K562 (cell line): ENCODE data around the gene CABP7. TPM values are rescaled to one million over a fixed set of nuclear protein-coding genes. Genes with fewer than 3 reads are reported as not detected.

Experiments
- ATAC-seq: fragments of 200-7000 bp; cut with Tn5 transposase; 3 replicates; pipeline ENCODE4 v1.9.1; 2020; ENCODE audit warnings: moderate library complexity
- BruUV-seq: library from RNA; stranded (reverse); fragments of 400-500 nt; replicated peaks from 2 replicates; lab custom pipeline; 2021; lab: Mats Ljungman, UMichigan
- CTCF ChIA-PET: fragments of 300-600 bp; formaldehyde crosslinking; extraction: SDS; loops from one replicate; lab custom pipeline; 2021; ENCODE audit warnings: low intra/inter-chr PET ratio; lab: Yijun Ruan, JAX
- POLR2A ChIA-PET: fragments of 300-600, 350-650 bp; sonication (Branson Sonifier 250); formaldehyde crosslinking; extraction: SDS; loops from one replicate; lab custom pipeline; 2021; ENCODE audit warnings: antibody characterized with exemption, inconsistent platforms; lab: Yijun Ruan, JAX
- DNase-seq, 4 experiments: peaks; one replicate each; pipeline versions ENCODE4 v3.0.0 to v3.0.0-alpha.2; 2011 to 2018; ENCODE audit warnings: low spot score in 3 of 4, mixed read lengths in 3 of 4; ENCODE audit errors: extremely low read depth in 1 of 4
- FAIRE-seq: peaks from 2 replicates; lab custom pipeline; 2011; peaks lifted over from hg19 to GRCh38; lab: Jason Lieb, UNC
- H2AFZ ChIP-seq: 2 replicates; pipeline ENCODE4 v1.6.0; 2011; ENCODE audit warnings: low read depth, low read length, control low read depth, inconsistent platforms
- H3K27ac ChIP-seq: fragments of 200-600 bp; 3 replicates; pipeline ENCODE4 v1.8.0; 2011; ENCODE audit warnings: low read depth, mild to moderate bottlenecking, control low read depth, inconsistent platforms, low read length, moderate library complexity, mixed read lengths; ENCODE audit errors: extremely low read depth
- H3K27me3 ChIP-seq, 2 experiments: fragments of 300-600 bp in 1 of 2; 2 replicates in 1 of 2; 3 replicates in 1 of 2; pipeline versions ENCODE4 v1.6.0 to v1.8.0; 2011; ENCODE audit warnings: inconsistent platforms in 2 of 2, low read length in 2 of 2, mild to moderate bottlenecking in 1 of 2, mixed read lengths in 1 of 2, moderate library complexity in 1 of 2; ENCODE audit not compliant: control insufficient read depth in 2 of 2, insufficient read depth in 2 of 2
- H3K36me3 ChIP-seq: fragments of 300-600 bp; 3 replicates; pipeline ENCODE4 v1.8.0; 2011; ENCODE audit warnings: mild to moderate bottlenecking, low read length, inconsistent platforms; ENCODE audit not compliant: control insufficient read depth, insufficient read depth
- H3K4me1 ChIP-seq, 2 experiments: fragments of 200-600 bp in 1 of 2; replicated peaks in 1 of 2; 2 replicates in 1 of 2; 3 replicates in 1 of 2; pipeline versions ENCODE4 v1.5.1 to v1.8.0; 2011; ENCODE audit warnings: inconsistent platforms in 2 of 2, low read length in 2 of 2, mild to moderate bottlenecking in 1 of 2, mixed read lengths in 1 of 2, moderate library complexity in 1 of 2; ENCODE audit not compliant: control insufficient read depth in 2 of 2, insufficient read depth in 2 of 2
- H3K4me2 ChIP-seq: 2 replicates; pipeline ENCODE4 v1.6.1; 2011; ENCODE audit warnings: low read length, control low read depth, inconsistent platforms, mixed read lengths; ENCODE audit not compliant: insufficient read depth
- H3K4me3 ChIP-seq: fragments of 200-600 bp; sonication (generic), shearing (Covaris generic); 2 replicates; pipeline ENCODE4 v1.5.1; 2016; ENCODE audit warnings: control low read depth, inconsistent platforms
- H3K79me2 ChIP-seq: fragments of 200-600 bp; 3 replicates; pipeline ENCODE4 v1.8.0; 2011; ENCODE audit warnings: low read length, inconsistent platforms; ENCODE audit not compliant: control insufficient read depth, insufficient read depth
- H3K9ac ChIP-seq, 2 experiments: 2 replicates each; pipeline versions ENCODE4 v1.6.0 to v1.6.1; 2011; ENCODE audit warnings: low read depth in 2 of 2, low read length in 2 of 2, control low read depth in 1 of 2, inconsistent platforms in 1 of 2, mild to moderate bottlenecking in 1 of 2, mixed read lengths in 1 of 2; ENCODE audit not compliant: insufficient read depth in 1 of 2
- H3K9me1 ChIP-seq: one replicate; pipeline ENCODE4 v1.6.0; 2011; ENCODE audit warnings: inconsistent platforms, mild to moderate bottlenecking, low read length, moderate library complexity; ENCODE audit not compliant: control insufficient read depth, insufficient read depth
- H3K9me3 ChIP-seq: replicated peaks from 2 replicates; pipeline ENCODE4 v1.5.1; 2011; ENCODE audit warnings: low read depth, low read length, inconsistent platforms; ENCODE audit not compliant: control insufficient read depth, insufficient read depth
- H4K20me1 ChIP-seq: replicated peaks from 2 replicates; pipeline ENCODE4 v1.6.1; 2011; ENCODE audit warnings: low read length, inconsistent platforms, mixed read lengths; ENCODE audit not compliant: control insufficient read depth, insufficient read depth
- BACH1 ChIP-seq: fragments of 200-800 bp; sonication (Bioruptor generic); IDR thresholded peaks from 2 replicates; pipeline ENCODE4 v1.6.1; 2016; ENCODE audit warnings: missing genetic modification characterization, missing compliant biosample characterization
- E2F3 ChIP-seq: fragments of 250-450 bp; sonication (Bioruptor Pico); IDR thresholded peaks from 2 replicates; pipeline ENCODE4 v1.4.0; 2020; ENCODE audit warnings: mild to moderate bottlenecking
- FIP1L1 ChIP-seq: fragments of 200-400 bp; formaldehyde crosslinking; IDR thresholded peaks from 2 replicates; pipeline ENCODE4 v1.6.1; 2018; ENCODE audit warnings: mild to moderate bottlenecking, low read depth, low read length; ENCODE audit not compliant: poor library complexity, severe bottlenecking
- LCOR ChIP-seq: sonication (generic); formaldehyde crosslinking; IDR thresholded peaks from 2 replicates; pipeline ENCODE4 v1.8.0; 2022; ENCODE audit warnings: mild to moderate bottlenecking, missing genetic modification reagents
- RB1 ChIP-seq: fragments of 450-650 bp; IDR thresholded peaks from 2 replicates; pipeline ENCODE4 v1.6.1; 2017; ENCODE audit warnings: low read depth, mild to moderate bottlenecking
- RBFOX2 ChIP-seq: fragments of 200-400 bp; formaldehyde crosslinking; IDR thresholded peaks from 2 replicates; pipeline ENCODE4 v1.6.1; 2017; ENCODE audit warnings: low read depth, mild to moderate bottlenecking, low read length, moderate library complexity
- RBM14 ChIP-seq: fragments of 200-400 bp; formaldehyde crosslinking; IDR thresholded peaks from 2 replicates; pipeline ENCODE4 v1.6.1; 2018; ENCODE audit warnings: low read depth, mild to moderate bottlenecking, low read length, moderate library complexity, borderline replicate concordance; ENCODE audit not compliant: insufficient read depth
- RBM34 ChIP-seq: fragments of 200-400 bp; formaldehyde crosslinking; IDR thresholded peaks from 2 replicates; pipeline ENCODE4 v1.6.1; 2018; ENCODE audit warnings: low read length, borderline replicate concordance; ENCODE audit not compliant: insufficient read depth
- RCOR1 ChIP-seq, 2 experiments: IDR thresholded peaks; 2 replicates each; pipeline ENCODE4 v1.6.1; 2012; ENCODE audit warnings: low read depth in 2 of 2, low read length in 2 of 2, borderline replicate concordance in 1 of 2, improper control_type of control experiment in 1 of 2
- ZNF124 ChIP-seq: sonication (generic); formaldehyde crosslinking; IDR thresholded peaks from 2 replicates; pipeline ENCODE4 v1.8.1; 2022; ENCODE audit warnings: missing genetic modification reagents
- ZNF778 ChIP-seq: fragments of 450-650 bp; formaldehyde crosslinking; IDR thresholded peaks from 2 replicates; pipeline ENCODE4 v1.4.0; 2020; ENCODE audit warnings: mild to moderate bottlenecking, moderate library complexity
- WGBS: fragments of 100-300 bp; shearing (Covaris generic); methylation state at CpG from one replicate; pipeline ENCODE4 v1.1.6; 2016; ENCODE audit warnings: low coverage, mixed read lengths; ENCODE audit not compliant: insufficient coverage; ENCODE audit errors: missing lambda C conversion rate; 5-methylcytosine and 5-hydroxymethylcytosine counted together
- in situ Hi-C: fragments of 300-500 bp; cut with MboI; formaldehyde crosslinking; loops from 4 replicates; pipeline ENCODE4 v1.15.0; 2018; ENCODE audit warnings: inconsistent platforms, mixed read lengths
- intact Hi-C: fragments of 100-400 bp; cut with micrococcal nuclease; formaldehyde crosslinking; loops from 2 replicates; pipeline ENCODE4 v1.14.2; 2022
- polyA plus RNA-seq, 8 experiments: library from polyadenylated mRNA; depleted of rRNA in 4 of 8; stranded (reverse) in 5 of 8; unstranded in 3 of 8; fragments of >200 nt; fragmentation: Nextera tagmentation in 2 of 8; fragmentation: Illumina TruSeq in 1 of 8; extraction: Ambion mirVana in 2 of 8; extraction: Trizol in 1 of 8; gene quantifications; 2 replicates each; pipeline versions ENCODE4 v1.2.1 to v1.2.3, GENCODE V29; 2011 to 2014; ENCODE audit warnings: inconsistent platforms in 1 of 8, missing spikeins in 1 of 8
- total RNA-seq, 7 experiments: library from RNA; depleted of rRNA in 6 of 7; stranded (reverse); fragments of >200 nt in 6 of 7; fragmentation: Illumina TruSeq in 2 of 7; extraction: Trizol in 2 of 7; gene quantifications; 2 replicates each; pipeline versions ENCODE4 v1.2.1 to v1.2.3, GENCODE V29; 2011 to 2021; ENCODE audit warnings: low replicate concordance in 1 of 7
- TF ChIP-seq, protein P1 (sequence below): fragments of 450-650 bp; IDR thresholded peaks from 2 replicates; pipeline ENCODE4 v1.6.1; 2014; ENCODE audit warnings: low read depth, mild to moderate bottlenecking, moderate library complexity, borderline replicate concordance
- TF ChIP-seq, protein P2 (sequence below), 2 experiments: IDR thresholded peaks; 2 replicates each; pipeline ENCODE4 v1.6.1; 2011; ENCODE audit warnings: borderline replicate concordance in 1 of 2, control low read depth in 1 of 2, low read depth in 1 of 2, low read length in 1 of 2, mild to moderate bottlenecking in 1 of 2, mixed read lengths in 1 of 2, moderate library complexity in 1 of 2; ENCODE audit not compliant: insufficient read depth in 1 of 2, insufficient read length in 1 of 2, poor library complexity in 1 of 2, severe bottlenecking in 1 of 2; ENCODE audit errors: extremely low read depth in 1 of 2
- TF ChIP-seq, protein P3 (sequence below): fragments of 200-400 bp; formaldehyde crosslinking; IDR thresholded peaks from 2 replicates; pipeline ENCODE4 v1.6.1; 2017; ENCODE audit warnings: mild to moderate bottlenecking, low read depth, low read length, moderate library complexity
- TF ChIP-seq, protein P4 (sequence below): sonication (generic); formaldehyde crosslinking; IDR thresholded peaks from 2 replicates; pipeline ENCODE4 v1.8.0; 2022; ENCODE audit warnings: missing genetic modification reagents, mild to moderate bottlenecking, moderate library complexity, borderline replicate concordance

Gene CABP7
- total and polyA plus RNA-seq, 9 of the 15 experiments (the other 6 are each of a cell fraction or from before 2014, with no cell fraction given) = not detected

DNA sequence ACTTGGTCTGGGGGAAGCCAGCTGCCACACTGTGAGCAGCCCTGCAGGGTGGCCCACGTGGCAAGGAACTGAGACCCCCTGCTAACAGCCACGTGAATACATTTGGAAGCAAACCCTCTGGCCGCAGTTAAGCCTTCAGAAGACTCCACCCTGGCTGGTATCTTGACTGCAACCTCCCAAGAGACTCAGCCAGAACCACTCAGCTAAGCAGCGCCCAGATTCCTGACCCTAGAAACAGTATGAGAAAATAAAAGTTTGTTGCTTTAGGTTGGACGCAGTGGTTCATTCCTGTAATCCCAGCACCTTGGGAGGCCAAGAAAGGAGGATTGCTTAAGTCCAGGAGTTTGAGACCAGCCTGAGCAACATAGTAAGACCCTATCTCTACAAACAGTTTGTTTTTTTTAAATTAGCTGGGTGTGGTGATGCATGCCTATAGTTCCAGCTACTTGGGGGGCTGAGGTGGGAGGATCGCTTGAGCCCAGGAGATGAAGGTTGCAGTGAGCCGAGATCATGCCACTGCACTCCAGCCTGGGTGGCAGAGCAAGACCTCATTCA is 38.3 kb downstream of the CABP7 start:
- Histone ChIP-seq H3K79me2 (no peaks in the 10 kb centered on the region), H3K27ac (no peak overlapping the region), H3K4me1 (no peaks in the 10 kb centered on the region; a peak in 1 of 5 replicates), H3K4me2 (no peak overlapping the region), H4K20me1 (no peaks in the 10 kb centered on the region), H3K27me3 (no peaks in the 10 kb centered on the region), H3K9me3 (no peaks in the 10 kb centered on the region), H3K9me1 (no peaks in the 10 kb centered on the region), H3K36me3 (no peaks in the 10 kb centered on the region), H3K9ac (no peak overlapping the region), H3K4me3 (no peak overlapping the region), H2AFZ (no peak overlapping the region)
- ChIA-PET POLR2A (no interaction called here), CTCF (no interaction called here)
- in situ Hi-C loops (no loop called here), intact Hi-C loops (no loop called here)
- WGBS = 33% methylated on average over 7 of the region's 7 CpGs
- ATAC-seq (no peak), DNase-seq (no peak), FAIRE-seq (peak; percentile 23)
- no TSS peak for BruUV-seq
- TF ChIP-seq ZNF124 (CRISPR knock-in tag) (no peak), E2F3 (CRISPR knock-in tag) (no peak), RCOR1 (IDR thresholded peaks at IDR 0.05; ENCODE audit: borderline replicate concordance in 1 of 2, low read depth in 2 of 2, low read length in 2 of 2) (no peak), ZNF778 (no peak), RB1 (no peak), LCOR (no peak), BACH1 (no peak), FIP1L1 (no peak), RBFOX2 (no peak), RBM14 (no peak), RBM34 (no peak)
- TF ChIP-seq, protein P1, sequence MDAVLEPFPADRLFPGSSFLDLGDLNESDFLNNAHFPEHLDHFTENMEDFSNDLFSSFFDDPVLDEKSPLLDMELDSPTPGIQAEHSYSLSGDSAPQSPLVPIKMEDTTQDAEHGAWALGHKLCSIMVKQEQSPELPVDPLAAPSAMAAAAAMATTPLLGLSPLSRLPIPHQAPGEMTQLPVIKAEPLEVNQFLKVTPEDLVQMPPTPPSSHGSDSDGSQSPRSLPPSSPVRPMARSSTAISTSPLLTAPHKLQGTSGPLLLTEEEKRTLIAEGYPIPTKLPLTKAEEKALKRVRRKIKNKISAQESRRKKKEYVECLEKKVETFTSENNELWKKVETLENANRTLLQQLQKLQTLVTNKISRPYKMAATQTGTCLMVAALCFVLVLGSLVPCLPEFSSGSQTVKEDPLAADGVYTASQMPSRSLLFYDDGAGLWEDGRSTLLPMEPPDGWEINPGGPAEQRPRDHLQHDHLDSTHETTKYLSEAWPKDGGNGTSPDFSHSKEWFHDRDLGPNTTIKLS = no peak
- TF ChIP-seq, protein P2, sequence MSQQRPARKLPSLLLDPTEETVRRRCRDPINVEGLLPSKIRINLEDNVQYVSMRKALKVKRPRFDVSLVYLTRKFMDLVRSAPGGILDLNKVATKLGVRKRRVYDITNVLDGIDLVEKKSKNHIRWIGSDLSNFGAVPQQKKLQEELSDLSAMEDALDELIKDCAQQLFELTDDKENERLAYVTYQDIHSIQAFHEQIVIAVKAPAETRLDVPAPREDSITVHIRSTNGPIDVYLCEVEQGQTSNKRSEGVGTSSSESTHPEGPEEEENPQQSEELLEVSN (IDR thresholded peaks at IDR 0.05; ENCODE audit: borderline replicate concordance in 1 of 2, extremely low read depth in 1 of 2, insufficient read depth in 1 of 2, insufficient read length in 1 of 2, low read depth in 1 of 2, low read length in 1 of 2, poor library complexity in 1 of 2, severe bottlenecking in 1 of 2) = no peak
- TF ChIP-seq, protein P3, sequence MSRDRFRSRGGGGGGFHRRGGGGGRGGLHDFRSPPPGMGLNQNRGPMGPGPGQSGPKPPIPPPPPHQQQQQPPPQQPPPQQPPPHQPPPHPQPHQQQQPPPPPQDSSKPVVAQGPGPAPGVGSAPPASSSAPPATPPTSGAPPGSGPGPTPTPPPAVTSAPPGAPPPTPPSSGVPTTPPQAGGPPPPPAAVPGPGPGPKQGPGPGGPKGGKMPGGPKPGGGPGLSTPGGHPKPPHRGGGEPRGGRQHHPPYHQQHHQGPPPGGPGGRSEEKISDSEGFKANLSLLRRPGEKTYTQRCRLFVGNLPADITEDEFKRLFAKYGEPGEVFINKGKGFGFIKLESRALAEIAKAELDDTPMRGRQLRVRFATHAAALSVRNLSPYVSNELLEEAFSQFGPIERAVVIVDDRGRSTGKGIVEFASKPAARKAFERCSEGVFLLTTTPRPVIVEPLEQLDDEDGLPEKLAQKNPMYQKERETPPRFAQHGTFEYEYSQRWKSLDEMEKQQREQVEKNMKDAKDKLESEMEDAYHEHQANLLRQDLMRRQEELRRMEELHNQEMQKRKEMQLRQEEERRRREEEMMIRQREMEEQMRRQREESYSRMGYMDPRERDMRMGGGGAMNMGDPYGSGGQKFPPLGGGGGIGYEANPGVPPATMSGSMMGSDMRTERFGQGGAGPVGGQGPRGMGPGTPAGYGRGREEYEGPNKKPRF = no peak
- TF ChIP-seq, protein P4, sequence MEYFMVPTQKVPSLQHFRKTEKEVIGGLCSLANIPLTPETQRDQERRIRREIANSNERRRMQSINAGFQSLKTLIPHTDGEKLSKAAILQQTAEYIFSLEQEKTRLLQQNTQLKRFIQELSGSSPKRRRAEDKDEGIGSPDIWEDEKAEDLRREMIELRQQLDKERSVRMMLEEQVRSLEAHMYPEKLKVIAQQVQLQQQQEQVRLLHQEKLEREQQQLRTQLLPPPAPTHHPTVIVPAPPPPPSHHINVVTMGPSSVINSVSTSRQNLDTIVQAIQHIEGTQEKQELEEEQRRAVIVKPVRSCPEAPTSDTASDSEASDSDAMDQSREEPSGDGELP (CRISPR knock-in tag) = no peak
